HepG2 (cell line): ENCODE data around the gene OR13A1. TPM values are rescaled to one million over a fixed set of nuclear protein-coding genes. Genes with fewer than 3 reads are reported as not detected.

Experiments used
- ATAC-seq: fragments of 200-7000 bp; cut with Tn5 transposase; 3 replicates; pipeline ENCODE4 v1.9.1; 2020; ENCODE audit warnings: mild to moderate bottlenecking, moderate library complexity
- BruUV-seq: library from RNA; stranded (reverse); fragments of 400-500 nt; replicated peaks from 2 replicates; lab custom pipeline; 2021; lab: Mats Ljungman, UMichigan
- CTCF ChIA-PET: fragments of 300-600 bp; formaldehyde crosslinking; extraction: SDS; loops from one replicate; lab custom pipeline; 2021; ENCODE audit warnings: low total read pairs, inconsistent platforms, low intra/inter-chr PET ratio; lab: Yijun Ruan, JAX
- POLR2A ChIA-PET: fragments of 350-600 bp; sonication (Branson Sonifier 250); formaldehyde crosslinking; loops from one replicate; lab custom pipeline; 2020; ENCODE audit warnings: antibody characterized with exemption, inconsistent platforms; lab: Yijun Ruan, JAX
- DNase-seq: peaks from one replicate; pipeline ENCODE4 v3.0.0-alpha.2; 2015; ENCODE audit warnings: low spot score
- FAIRE-seq: peaks from 3 replicates; lab custom pipeline; 2011; peaks lifted over from hg19 to GRCh38; lab: Jason Lieb, UNC
- H2AFZ ChIP-seq: one replicate; pipeline ENCODE4 v1.6.1; 2011; ENCODE audit warnings: low read length, inconsistent platforms
- H3K27ac ChIP-seq: fragments of 300-600 bp; 3 replicates; pipeline ENCODE4 v1.8.0; 2011; ENCODE audit warnings: mixed run types, mild to moderate bottlenecking, mixed read lengths, low read length, inconsistent platforms; ENCODE audit not compliant: insufficient read depth; ENCODE audit errors: extremely low read length
- H3K27me3 ChIP-seq, 2 experiments: fragments of 200-600 bp in 1 of 2; 2 replicates in 1 of 2; 3 replicates in 1 of 2; pipeline versions ENCODE4 v1.6.0 to v1.8.0; 2011; ENCODE audit warnings: low read length in 2 of 2, mild to moderate bottlenecking in 2 of 2, moderate library complexity in 2 of 2, inconsistent platforms in 1 of 2; ENCODE audit not compliant: insufficient read depth in 2 of 2, control insufficient read depth in 1 of 2
- H3K36me3 ChIP-seq, 2 experiments: fragments of 200-600 bp in 1 of 2; replicated peaks in 1 of 2; 2 replicates in 1 of 2; 3 replicates in 1 of 2; pipeline versions ENCODE4 v1.5.1 to v1.8.0; 2011; ENCODE audit warnings: low read length in 2 of 2, inconsistent platforms in 1 of 2; ENCODE audit not compliant: insufficient read depth in 2 of 2, control insufficient read depth in 1 of 2
- H3K4me1 ChIP-seq: 2 replicates; pipeline ENCODE4 v1.5.1; 2012; ENCODE audit warnings: low read length, inconsistent platforms; ENCODE audit not compliant: insufficient read depth
- H3K4me2 ChIP-seq: 2 replicates; pipeline ENCODE4 v1.6.0; 2011; ENCODE audit warnings: low read depth, low read length, inconsistent platforms
- H3K4me3 ChIP-seq, 3 experiments: fragments of 200-600 bp in 1 of 3; sonication (generic), shearing (Covaris generic) in 1 of 3; replicated peaks in 1 of 3; 2 replicates each; pipeline ENCODE4 v1.5.1; 2011 to 2016; ENCODE audit warnings: low read length in 3 of 3, inconsistent platforms in 2 of 3, low read depth in 2 of 3, mild to moderate bottlenecking in 2 of 3, control low read depth in 1 of 3, mixed read lengths in 1 of 3; ENCODE audit not compliant: insufficient read depth in 1 of 3
- H3K79me2 ChIP-seq: one replicate; pipeline ENCODE4 v1.6.1; 2011; ENCODE audit warnings: low read length, inconsistent platforms; ENCODE audit not compliant: insufficient read depth
- H3K9ac ChIP-seq: 2 replicates; pipeline ENCODE4 v1.6.0; 2011; ENCODE audit warnings: mild to moderate bottlenecking, low read depth, low read length, inconsistent platforms; ENCODE audit not compliant: insufficient read depth
- H3K9me3 ChIP-seq: 2 replicates; pipeline ENCODE4 v1.5.1; 2012; ENCODE audit warnings: mild to moderate bottlenecking, low read length
- H4K20me1 ChIP-seq: 2 replicates; pipeline ENCODE4 v1.6.0; 2011; ENCODE audit warnings: inconsistent platforms, mild to moderate bottlenecking, low read length, moderate library complexity; ENCODE audit not compliant: insufficient read depth
- ARID5B ChIP-seq: IDR thresholded peaks from 2 replicates; pipeline ENCODE4 v1.4.0; 2020; ENCODE audit warnings: mild to moderate bottlenecking, missing genetic modification reagents
- JUND ChIP-seq: sonication (generic); formaldehyde crosslinking; IDR thresholded peaks from 2 replicates; pipeline ENCODE4 v1.8.0; 2022; ENCODE audit warnings: mild to moderate bottlenecking, missing genetic modification reagents
- NR2F2 ChIP-seq: IDR thresholded peaks from 2 replicates; pipeline ENCODE4 v1.6.1; 2012; ENCODE audit warnings: low read depth, inconsistent platforms, borderline replicate concordance
- RNF2 ChIP-seq: fragments of 450-650 bp; conservative IDR thresholded peaks from 2 replicates; pipeline ENCODE4 v1.6.1; 2016; ENCODE audit warnings: low read depth
- SPEN ChIP-seq: sonication (generic); formaldehyde crosslinking; IDR thresholded peaks from 2 replicates; pipeline ENCODE4 v1.5.1; 2020; ENCODE audit warnings: low read depth, mild to moderate bottlenecking, missing genetic modification reagents
- TGIF2 ChIP-seq: IDR thresholded peaks from 2 replicates; pipeline ENCODE4 v1.6.1; 2016; ENCODE audit warnings: control low read depth, missing compliant biosample characterization
- WGBS: methylation state at CpG from one replicate; pipeline ENCODE4 v1.1.6; 2017; ENCODE audit warnings: low lambda C conversion rate; 5-methylcytosine and 5-hydroxymethylcytosine counted together
- in situ Hi-C: cut with HindIII; loops from 2 replicates; pipeline ENCODE4 v1.10.0; 2017; ENCODE audit warnings: low pct_unique_long_range_greater_than_20kb; ENCODE audit not compliant: extremely low pct_ligation_motif_present
- intact Hi-C: fragments of 100-400 bp; cut with micrococcal nuclease; formaldehyde crosslinking; loops from one replicate; pipeline ENCODE4 v1.10.0; 2022; ENCODE audit not compliant: unreplicated experiment
- polyA plus RNA-seq, 8 experiments: library from polyadenylated mRNA; depleted of rRNA in 3 of 8; stranded (reverse) in 7 of 8; unstranded in 1 of 8; fragments of >200 nt; fragmentation: Illumina TruSeq in 4 of 8; extraction: Trizol in 4 of 8; gene quantifications; 2 replicates each; pipeline versions ENCODE4 v1.2.1 to v1.2.3, GENCODE V29; 2011 to 2016; ENCODE audit warnings: low read depth in 4 of 8, missing spikeins in 1 of 8, mixed read lengths in 1 of 8; ENCODE audit not compliant: insufficient read depth in 1 of 8
- total RNA-seq, 5 experiments: library from RNA; depleted of rRNA; stranded (reverse); fragments of >200 nt; fragmentation: Illumina TruSeq; extraction: Trizol; gene quantifications; 2 replicates each; pipeline ENCODE4 v1.2.3, GENCODE V29; 2016; ENCODE audit warnings: low read depth in 1 of 5

The OR13A1 gene
- total and polyA plus RNA-seq, 2 of the 13 experiments (the other 11 are each of a cell fraction or from before 2014, with no cell fraction given) = not detected

GRCh38 chr10:45294681-45295080 lies 20.7 kb downstream of the OR13A1 start:
- intact Hi-C loops (no loop called here), in situ Hi-C loops (no loop called here)
- Histone ChIP-seq H3K9ac (no peak overlapping the region), H3K4me2 (no peak overlapping the region), H3K27ac (no peak overlapping the region), H2AFZ (no peak overlapping the region), H3K9me3 (no peaks in the 10 kb centered on the region; the same call in 1 of the 2 replicates), H3K27me3 (no peaks in the 10 kb centered on the region), H3K4me3 (no peak overlapping the region), H3K36me3 (no peaks in the 10 kb centered on the region), H3K4me1 (no peaks in the 10 kb centered on the region), H3K79me2 (no peaks in the 10 kb centered on the region), H4K20me1 (no peaks in the 10 kb centered on the region)
- TF ChIP-seq NR2F2 = no peak
- no peak for TF ChIP-seq TGIF2 (CRISPR knock-in tag)
- TF ChIP-seq SPEN (CRISPR knock-in tag) = no peak
- no peak for DNase-seq
- BruUV-seq = no TSS peak
- POLR2A ChIA-PET = no interaction called here
- WGBS = 22% methylated on average over 2 of the region's 2 CpGs
- CTCF ChIA-PET = no interaction called here
- no peak for FAIRE-seq
- no peak for ATAC-seq

- no peak overlapping the region for H3K27ac ChIP-seq
- no peak overlapping the region for H3K4me3 ChIP-seq
- intact Hi-C loops = no loop called here
- 0% methylated on average over 1 of the region's 1 CpG for WGBS
- no peaks in the 10 kb centered on the region for H3K79me2 ChIP-seq
- H2AFZ ChIP-seq = no peak overlapping the region
- TF ChIP-seq ARID5B (CRISPR knock-in tag) (no peak), RNF2 (no peak), JUND (no peak)
- TF ChIP-seq, all 625 proteins: peak for 0
- Histone ChIP-seq H3K27me3 (no peaks in the 10 kb centered on the region), H3K36me3 (no peaks in the 10 kb centered on the region), H4K20me1 (no peaks in the 10 kb centered on the region), H3K9ac (no peak overlapping the region), H3K9me3 (no peaks in the 10 kb centered on the region), H3K4me1 (no peaks in the 10 kb centered on the region), H3K4me2 (no peak overlapping the region)
- ChIA-PET POLR2A (no interaction called here), CTCF (no interaction called here)
- BruUV-seq = no TSS peak
- ATAC-seq = no peak
- DNase-seq = no peak
- in situ Hi-C loops = no loop called here
- no peak for FAIRE-seq
These were observed 28.4 kb downstream of the OR13A1 start for GRCh38 chr10:45286980-45287379.
